H1 (cell line): ENCODE measurements around the gene RALGAPA1. TPM values are rescaled to one million over a fixed set of nuclear protein-coding genes. Genes with fewer than 3 reads are reported as not detected.

ENCODE experiments used
- CTCF ChIA-PET: fragments of 300-600 bp; sonication (Branson Sonifier 250); formaldehyde crosslinking; loops from one replicate; lab custom pipeline; 2021; ENCODE audit not compliant: partially characterized antibody; lab: Charles Lee
- POLR2A ChIA-PET: fragments of 300-600 bp; sonication (Branson Sonifier 250); formaldehyde crosslinking; loops from one replicate; lab custom pipeline; 2021; ENCODE audit warnings: inconsistent platforms; ENCODE audit not compliant: partially characterized antibody; lab: Charles Lee
- DNase-seq, 2 experiments: peaks; one replicate each; pipeline versions ENCODE4 v3.0.0 to v3.0.0-alpha.2; 2010 to 2022; ENCODE audit warnings: low spot score in 2 of 2, low read depth in 1 of 2, mixed read lengths in 1 of 2
- FAIRE-seq: peaks from 2 replicates; lab custom pipeline; 2011; peaks lifted over from hg19 to GRCh38; lab: Jason Lieb, UNC
- H2AFZ ChIP-seq: 2 replicates; pipeline ENCODE4 v1.8.1; 2012; ENCODE audit warnings: low read length, inconsistent platforms
- H2AK5ac ChIP-seq: 2 replicates; pipeline ENCODE4 v1.6.1; 2013; ENCODE audit warnings: low read depth, low read length
- H2BK120ac ChIP-seq: replicated peaks from 2 replicates; pipeline ENCODE3; 2013; ENCODE audit warnings: low read depth, low read length, inconsistent platforms
- H2BK12ac ChIP-seq: 2 replicates; pipeline ENCODE4 v1.6.1; 2013; ENCODE audit warnings: low read depth, low read length
- H2BK15ac ChIP-seq: 2 replicates; pipeline ENCODE4 v1.6.1; 2013; ENCODE audit warnings: low read length
- H2BK20ac ChIP-seq: 2 replicates; pipeline ENCODE4 v1.6.1; 2013; ENCODE audit warnings: low read length
- H2BK5ac ChIP-seq: 2 replicates; pipeline ENCODE4 v1.6.1; 2013; ENCODE audit warnings: low read depth, low read length
- H3K14ac ChIP-seq: 2 replicates; pipeline ENCODE4 v1.6.1; 2013; ENCODE audit warnings: inconsistent platforms; ENCODE audit not compliant: insufficient read length
- H3K18ac ChIP-seq: 2 replicates; pipeline ENCODE4 v1.6.1; 2013; ENCODE audit warnings: low read length; ENCODE audit errors: extremely low read depth
- H3K23ac ChIP-seq: 2 replicates; pipeline ENCODE4 v1.6.1; 2013; ENCODE audit warnings: inconsistent platforms; ENCODE audit not compliant: insufficient read length
- H3K23me2 ChIP-seq: 2 replicates; pipeline ENCODE4 v1.6.1; 2013; ENCODE audit warnings: low read depth, low read length
- H3K27ac ChIP-seq: 2 replicates; pipeline ENCODE4 v1.6.1; 2011; ENCODE audit warnings: low read depth, low read length, inconsistent platforms
- H3K27me3 ChIP-seq, 4 experiments: replicated peaks in 1 of 4; 1 replicate in 1 of 4; 2 replicates in 3 of 4; pipeline versions ENCODE4 v1.6.1 to v1.8.1; 2011 to 2013; ENCODE audit warnings: low read length in 3 of 4, mild to moderate bottlenecking in 3 of 4, inconsistent platforms in 2 of 4, mixed read lengths in 2 of 4, moderate library complexity in 1 of 4; ENCODE audit not compliant: control insufficient read depth in 3 of 4, insufficient read depth in 3 of 4; ENCODE audit errors: extremely low read depth in 1 of 4
- H3K36me3 ChIP-seq, 4 experiments: 2 replicates each; pipeline versions ENCODE4 v1.6.1 to v1.8.1; 2011 to 2013; ENCODE audit warnings: mild to moderate bottlenecking in 4 of 4, low read length in 3 of 4, moderate library complexity in 2 of 4, control low read depth in 1 of 4, inconsistent platforms in 1 of 4; ENCODE audit not compliant: insufficient read depth in 4 of 4, control insufficient read depth in 2 of 4
- H3K4ac ChIP-seq: replicated peaks from 2 replicates; pipeline ENCODE3; 2013; ENCODE audit warnings: low read length, low read depth, mixed read lengths, inconsistent platforms; ENCODE audit not compliant: insufficient read length
- H3K4me1 ChIP-seq, 4 experiments: replicated peaks in 1 of 4; 1 replicate in 1 of 4; 2 replicates in 3 of 4; pipeline versions ENCODE4 v1.6.1 to v1.8.1; 2011 to 2013; ENCODE audit warnings: low read length in 3 of 4, inconsistent platforms in 2 of 4, mixed read lengths in 1 of 4; ENCODE audit not compliant: insufficient read depth in 4 of 4, control insufficient read depth in 3 of 4
- H3K4me2 ChIP-seq, 2 experiments: 2 replicates each; pipeline versions ENCODE4 v1.6.1 to v1.8.1; 2011 to 2013; ENCODE audit warnings: low read depth in 2 of 2, low read length in 2 of 2, control low read depth in 1 of 2, inconsistent platforms in 1 of 2, mild to moderate bottlenecking in 1 of 2; ENCODE audit not compliant: insufficient read depth in 1 of 2
- H3K4me3 ChIP-seq, 4 experiments: fragments of 200-600, 300-600 bp in 1 of 4; sonication (generic), shearing (Covaris generic), sonication (Bioruptor Twin) in 1 of 4; 2 replicates each; pipeline versions ENCODE4 v1.5.1 to v1.8.1; 2011 to 2016; ENCODE audit warnings: low read length in 4 of 4, low read depth in 3 of 4, control low read depth in 2 of 4, inconsistent platforms in 2 of 4, mild to moderate bottlenecking in 2 of 4, mixed read lengths in 1 of 4, moderate library complexity in 1 of 4; ENCODE audit not compliant: insufficient read depth in 2 of 4; ENCODE audit errors: extremely low read depth in 1 of 4
- H3K56ac ChIP-seq: replicated peaks from 2 replicates; pipeline ENCODE3; 2013; ENCODE audit warnings: low read depth, mild to moderate bottlenecking, mixed read lengths, low read length, inconsistent platforms; ENCODE audit not compliant: insufficient read length
- H3K79me1 ChIP-seq: 2 replicates; pipeline ENCODE4 v1.6.1; 2013; ENCODE audit warnings: low read depth, low read length, control low read depth
- H3K79me2 ChIP-seq, 2 experiments: 2 replicates each; pipeline versions ENCODE4 v1.6.1 to v1.8.1; 2012 to 2013; ENCODE audit warnings: low read length in 2 of 2, mild to moderate bottlenecking in 2 of 2, inconsistent platforms in 1 of 2; ENCODE audit not compliant: insufficient read depth in 2 of 2, control insufficient read depth in 1 of 2
- H3K9ac ChIP-seq, 4 experiments: replicated peaks in 1 of 4; 1 replicate in 1 of 4; 2 replicates in 3 of 4; pipeline versions ENCODE4 v1.6.1 to v1.8.1; 2011 to 2013; ENCODE audit warnings: low read depth in 3 of 4, low read length in 3 of 4, control low read depth in 2 of 4, mild to moderate bottlenecking in 2 of 4, moderate library complexity in 2 of 4, inconsistent platforms in 1 of 4; ENCODE audit errors: extremely low read depth in 1 of 4
- H3K9me3 ChIP-seq, 2 experiments: 2 replicates each; pipeline versions ENCODE4 v1.6.1 to v1.8.1; 2012 to 2013; ENCODE audit warnings: mild to moderate bottlenecking in 2 of 2, moderate library complexity in 2 of 2, control low read depth in 1 of 2, inconsistent platforms in 1 of 2, low read depth in 1 of 2, low read length in 1 of 2, mixed read lengths in 1 of 2; ENCODE audit not compliant: insufficient read depth in 2 of 2
- H4K20me1 ChIP-seq, 2 experiments: replicated peaks in 1 of 2; 2 replicates each; pipeline versions ENCODE3 to v1.8.1; 2011 to 2013; ENCODE audit warnings: inconsistent platforms in 2 of 2, low read length in 2 of 2, mild to moderate bottlenecking in 1 of 2; ENCODE audit not compliant: insufficient read depth in 2 of 2, control insufficient read depth in 1 of 2
- H4K5ac ChIP-seq: 2 replicates; pipeline ENCODE4 v1.6.1; 2013; ENCODE audit warnings: low read length, low read depth, mixed read lengths, inconsistent platforms; ENCODE audit not compliant: insufficient read length
- H4K8ac ChIP-seq: 2 replicates; pipeline ENCODE4 v1.8.0; 2013; ENCODE audit warnings: mild to moderate bottlenecking, moderate library complexity, low read length, inconsistent platforms; ENCODE audit not compliant: insufficient read depth; ENCODE audit errors: extremely low read depth
- H4K91ac ChIP-seq: replicated peaks from 2 replicates; pipeline ENCODE3; 2013; ENCODE audit warnings: low read length, mixed read lengths, inconsistent platforms; ENCODE audit not compliant: insufficient read length
- ASH2L ChIP-seq: fragments of 200-600, 300-600 bp; sonication (generic); IDR thresholded peaks from one replicate; pipeline ENCODE4 v1.7.1; 2017; ENCODE audit warnings: low read length
- ATF3 ChIP-seq: IDR thresholded peaks from 2 replicates; pipeline ENCODE4 v1.6.1; 2011; ENCODE audit warnings: low read depth, mild to moderate bottlenecking, low read length; ENCODE audit not compliant: insufficient read depth
- FOSL1 ChIP-seq: IDR thresholded peaks from 2 replicates; pipeline ENCODE4 v1.6.1; 2011; ENCODE audit warnings: mild to moderate bottlenecking, low read depth, low read length, moderate library complexity; ENCODE audit not compliant: insufficient read depth
- PHF8 ChIP-seq: fragments of 200-600 bp; sonication (generic); conservative IDR thresholded peaks from 2 replicates; pipeline ENCODE4 v1.7.1; 2012; ENCODE audit warnings: low read depth, mild to moderate bottlenecking, inconsistent platforms, low read length, moderate library complexity
- SAP30 ChIP-seq: fragments of 300-600 bp; sonication (generic); IDR thresholded peaks from 2 replicates; pipeline ENCODE4 v1.7.1; 2012; ENCODE audit warnings: low read length, moderate library complexity, mild to moderate bottlenecking, inconsistent platforms; ENCODE audit not compliant: insufficient read depth, insufficient replicate concordance
- TBP ChIP-seq: IDR thresholded peaks from 2 replicates; pipeline ENCODE4 v1.6.1; 2011; ENCODE audit warnings: low read depth, low read length, improper control_type of control experiment
- ZNF274 ChIP-seq: IDR thresholded peaks from 2 replicates; pipeline ENCODE4 v1.7.0; 2012; ENCODE audit warnings: low read length, borderline replicate concordance; ENCODE audit errors: extremely low read depth
- WGBS, 2 experiments: shearing (Covaris generic) in 1 of 2; methylation state at CpG; one replicate each; pipeline versions ENCODE4 v1.1.6 to v1.1.7; 2013 to 2015; ENCODE audit warnings: low lambda C conversion rate in 2 of 2, mixed read lengths in 2 of 2, inconsistent platforms in 1 of 2, low coverage in 1 of 2, missing lambda C conversion rate in 1 of 2; ENCODE audit not compliant: insufficient replicate concordance in 2 of 2, insufficient coverage in 1 of 2, insufficient read length in 1 of 2; ENCODE audit errors: extremely low coverage in 1 of 2, missing lambda C conversion rate in 1 of 2; 5-methylcytosine and 5-hydroxymethylcytosine counted together
- polyA plus RNA-seq, 7 experiments: library from polyadenylated mRNA; depleted of rRNA in 3 of 7; stranded (reverse) in 5 of 7; unstranded in 2 of 7; fragments of >200 nt in 5 of 7; fragments of 200-250 nt in 2 of 7; gene quantifications; 1 replicate in 5 of 7; 2 replicates in 1 of 7; 4 replicates in 1 of 7; pipeline versions ENCODE4 v1.2.1 to v1.2.3, GENCODE V29; 2011 to 2013; ENCODE audit warnings: missing spikeins in 2 of 7, mixed read lengths in 2 of 7
- total RNA-seq: library from RNA; stranded (reverse); fragmentation: NEBNext Ultra II Directional; extraction: Animal tissue kit (Norgen Biotek cat#: 25700); gene quantifications from 2 replicates; pipeline ENCODE4 v1.2.1, GENCODE V29; 2021

The RALGAPA1 gene
- total and polyA plus RNA-seq, 2 of the 8 experiments (the other 6 are each of a cell fraction or from before 2014, with no cell fraction given): 4.2 to 26.7 TPM

DNA sequence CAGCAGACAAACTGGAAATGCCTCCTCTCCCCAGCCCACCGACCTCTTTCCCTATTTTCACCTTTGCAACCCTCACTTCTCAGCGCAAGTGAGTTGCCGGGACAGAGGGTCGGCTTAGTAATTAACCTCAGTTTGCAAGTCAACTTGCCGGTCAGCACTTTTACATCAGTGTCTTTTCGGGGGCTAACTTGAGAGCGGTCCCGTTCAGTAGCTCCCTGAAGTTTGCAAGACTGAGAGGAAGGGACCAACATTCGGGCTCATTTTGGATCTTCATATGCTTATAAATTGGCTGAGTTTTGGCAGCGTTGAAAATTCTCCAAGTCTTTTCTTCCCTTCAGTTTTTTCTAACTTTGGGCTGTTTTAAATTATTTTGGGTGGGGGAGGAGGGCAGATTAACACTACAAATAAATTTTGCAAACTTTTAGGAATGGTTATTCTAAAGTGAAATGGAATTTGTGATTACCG, 17.9 kb upstream of the RALGAPA1 start:
- H3K23ac ChIP-seq: peak overlapping the region; percentile 24
- POLR2A ChIA-PET: interaction anchor here (0.7 to 1.5 kb wide), 3 partner anchors 8 to 356 kb away, joined by 3 to 9 read pairs (median 6); no protein-coding TSS in a partner anchor
- TF ChIP-seq TBP (0 out of 2 replicates have a peak, but pooled peaks have one; percentile 12), PHF8 (no peak), SAP30 (no peak), ATF3 (no peak), FOSL1 (no peak), ASH2L (peak; percentile 26), ZNF274 (no peak)
- H3K36me3 ChIP-seq: peaks cover 0 to 5% (median under 1%) of the 10 kb centered on the region in 4 experiments; a peak in 2 of 8 replicates
- peak overlapping the region; percentile 46 to 78 for H3K4me2 ChIP-seq
- peak overlapping the region; percentile 88 to 95 (median 90) for H3K4me3 ChIP-seq
- FAIRE-seq (no peak), DNase-seq (no peak)
- peak overlapping the region; percentile 81 for H4K91ac ChIP-seq
- peak overlapping the region; percentile 79; the same call in 1 of the 2 replicates for H4K8ac ChIP-seq
- H2BK5ac ChIP-seq: peak overlapping the region; percentile 78
- peaks cover 0 to 1% of the 10 kb centered on the region in 2 experiments for H4K20me1 ChIP-seq
- peaks cover 0 to 3% (median 0%) of the 10 kb centered on the region in 4 experiments; a peak in 3 of 7 replicates for H3K4me1 ChIP-seq
- 4% methylated on average over 11 of the region's 11 CpGs; no CpG with 5 or more reads in 1 of the 2 experiments for WGBS, 2 experiments
- no peaks in the 10 kb centered on the region for H3K27me3 ChIP-seq
- H2BK15ac ChIP-seq: no peak overlapping the region
- peak overlapping the region; percentile 67 for H4K5ac ChIP-seq
- H2BK20ac ChIP-seq: no peak overlapping the region
- peaks cover 2% of the 10 kb centered on the region; the same call in 1 of the 2 replicates for H3K79me1 ChIP-seq
- peak overlapping the region; percentile 69 for H3K56ac ChIP-seq
- CTCF ChIA-PET: interaction anchor here (0.6 to 2.9 kb wide), 3 partner anchors 12 to 55 kb away, joined by 3 to 18 read pairs (median 5); no protein-coding TSS in a partner anchor
- no peak overlapping the region for H2BK120ac ChIP-seq
- peaks cover 6% of the 10 kb centered on the region; the same call in 1 of the 2 replicates for H3K23me2 ChIP-seq
- no peak overlapping the region for H3K14ac ChIP-seq
- H2AK5ac ChIP-seq: no peak overlapping the region
- H3K27ac ChIP-seq: peak overlapping the region; percentile 94; the same call in 1 of the 2 replicates
- H3K9ac ChIP-seq: peak overlapping the region; percentile 49 to 58 (median 54)
- peak overlapping the region; percentile 90 for H3K18ac ChIP-seq
- peaks cover 0 to 26% of the 10 kb centered on the region in 2 experiments; a peak in 2 of 4 replicates for H3K79me2 ChIP-seq
- no peak overlapping the region for H2BK12ac ChIP-seq
- peak overlapping the region; percentile 47 for H2AFZ ChIP-seq
- H3K4ac ChIP-seq: peak overlapping the region; percentile 57
- H3K9me3 ChIP-seq: no peaks in the 10 kb centered on the region
